Measurements from ENCODE around the gene SLC41A3.
A peak's percentile ranks its signal among the peaks of the same experiment; 100 is the strongest.
"Not testable (repeated sequence)": the region's sequence is repeated elsewhere in the genome, so short reads cannot be mapped to it uniquely, and the experiment has no call there.

The SLC41A3 gene

GRCh38 chr3:126056681-126057500 lies 27.0 kb downstream of the SLC41A3 start:
- no peak for FAIRE-seq
- DNase-seq (ENCODE audit: insufficient read length, low spot score): peak; percentile 24

DNA sequence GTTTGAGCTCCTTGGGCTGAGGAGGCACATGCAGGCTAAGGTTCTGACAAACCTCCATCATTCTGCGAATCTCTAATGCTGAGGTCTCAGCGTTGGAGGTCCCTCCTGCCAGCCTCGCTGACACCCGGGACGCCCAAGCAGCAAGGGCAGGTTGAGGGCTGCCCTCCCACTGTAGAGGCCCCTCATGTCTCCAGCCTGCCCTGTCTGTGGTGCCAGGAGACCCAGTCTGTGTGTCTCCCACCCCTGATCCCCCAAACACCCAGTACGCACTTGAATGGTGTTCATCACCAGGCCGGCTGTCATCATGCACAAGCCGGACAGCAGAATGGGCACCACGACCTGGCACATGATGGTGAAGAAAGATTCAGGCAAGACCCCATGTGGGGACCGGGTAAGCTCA lies 27.8 kb downstream of the SLC41A3 start:
- no peak for FAIRE-seq

GRCh38 chr3:126054870-126055269 lies 29.1 kb downstream of the SLC41A3 start:
- DNase-seq (ENCODE audit: insufficient read length, low spot score): no peak
- FAIRE-seq: no peak

More for the DNA sequence above, 27.8 kb downstream of the SLC41A3 start:
- no peak for DNase-seq (ENCODE audit: insufficient read length, low spot score)

- no peak for DNase-seq (ENCODE audit: insufficient read length, low spot score)
- no peak for FAIRE-seq
Observed at GRCh38 chr3:126053949-126054569, 29.9 kb downstream of the SLC41A3 start.

GRCh38 chr3:126053513-126053912 lies 30.4 kb downstream of the SLC41A3 start:
- DNase-seq (ENCODE audit: insufficient read length, low spot score) (no peak), FAIRE-seq (no peak)

- no peak for DNase-seq (ENCODE audit: insufficient read length, low spot score)
- no peak for FAIRE-seq
Observed at GRCh38 chr3:126052196-126053058, 31.5 kb downstream of the SLC41A3 start.

DNA sequence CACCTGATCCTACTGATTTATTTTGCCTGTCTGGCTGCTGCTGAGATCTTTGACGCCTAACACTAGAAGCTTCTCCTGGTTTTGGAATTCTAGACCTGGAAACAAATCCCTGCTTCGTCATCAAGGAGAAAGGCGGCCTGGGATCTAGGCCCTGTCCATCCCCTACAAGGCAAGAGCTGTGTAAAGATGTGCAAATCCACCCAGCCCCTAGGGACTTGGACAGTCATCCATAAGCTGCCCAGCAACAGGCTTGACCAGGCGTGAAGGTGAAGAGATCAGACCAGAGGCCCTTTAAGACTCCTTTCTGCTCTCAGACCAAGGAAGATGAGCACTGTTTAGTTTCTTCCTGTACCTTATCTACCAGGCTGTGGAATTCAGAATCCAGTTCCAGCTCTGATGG lies 32.2 kb downstream of the SLC41A3 start:
- DNase-seq (ENCODE audit: insufficient read length, low spot score): no peak
- FAIRE-seq: no peak

GRCh38 chr3:126051234-126051633 lies 32.7 kb downstream of the SLC41A3 start:
- no peak for FAIRE-seq

GRCh38 chr3:126050626-126051025 lies 33.3 kb downstream of the SLC41A3 start:
- FAIRE-seq (no peak), DNase-seq (ENCODE audit: insufficient read length, low spot score) (no peak)

More at GRCh38 chr3:126051234-126051633, 32.7 kb downstream of the SLC41A3 start:
- no peak for DNase-seq (ENCODE audit: insufficient read length, low spot score)

DNA sequence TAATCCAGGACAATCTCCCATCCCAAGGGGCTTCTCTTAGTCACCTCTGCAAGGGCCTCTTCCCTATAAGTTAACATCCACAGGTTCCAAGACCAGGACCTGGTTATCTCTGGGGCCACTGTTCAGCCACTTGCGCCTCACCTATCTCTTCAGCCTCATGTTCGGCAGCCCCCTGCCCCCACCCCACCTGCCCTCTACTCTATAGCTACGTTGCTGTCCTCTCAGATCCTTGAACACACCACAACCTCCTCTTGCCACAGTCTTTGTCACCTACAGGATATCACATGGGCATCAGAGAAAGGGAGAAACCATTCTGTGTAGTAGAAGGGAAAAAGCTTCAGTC lies 33.9 kb downstream of the SLC41A3 start:
- no peak for FAIRE-seq
- no peak for DNase-seq (ENCODE audit: insufficient read length, low spot score)

GRCh38 chr3:126049289-126050049 lies 34.5 kb downstream of the SLC41A3 start:
- DNase-seq (ENCODE audit: insufficient read length, low spot score) (no peak), FAIRE-seq (peak; percentile 20)

DNA sequence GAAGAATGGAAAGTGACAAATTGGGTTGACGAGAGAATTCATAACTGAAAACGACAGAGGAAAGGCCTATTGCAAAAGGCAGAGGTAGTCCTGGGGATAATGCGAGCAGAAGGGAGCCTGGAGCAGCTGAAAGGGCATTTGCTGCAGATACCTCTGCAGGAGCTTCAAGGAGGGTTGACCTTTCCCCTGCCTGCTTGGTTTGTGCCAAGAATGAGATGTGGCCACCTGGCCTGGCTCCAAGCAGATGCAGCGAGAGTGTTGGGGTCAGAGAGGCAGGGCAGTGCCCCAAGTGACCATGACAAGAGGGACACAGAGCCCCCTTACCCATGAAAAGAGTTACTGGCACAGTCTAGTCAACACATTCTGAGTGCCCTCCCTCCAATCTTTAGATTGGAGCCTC lies 43.5 kb downstream of the SLC41A3 start:
- no peak for FAIRE-seq

DNA sequence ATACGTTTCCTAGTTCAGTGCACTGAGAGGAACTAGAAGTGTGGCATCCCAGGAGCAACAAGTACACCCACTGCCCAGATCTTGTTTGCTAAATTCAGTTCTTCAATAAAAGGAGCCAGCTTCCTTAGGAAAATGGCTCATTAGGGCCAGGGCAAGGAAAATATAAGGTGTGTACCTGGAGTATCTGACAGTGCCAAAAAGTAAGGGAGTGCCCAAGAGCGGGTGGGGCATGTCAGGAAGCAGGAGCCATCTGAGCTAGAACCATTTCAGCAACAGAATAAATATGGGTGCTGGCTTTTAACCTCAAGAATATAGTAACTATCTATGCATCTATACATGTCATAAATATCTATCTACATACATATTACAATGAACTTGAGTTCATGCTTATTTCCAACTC lies 44.1 kb downstream of the SLC41A3 start:
- no peak for FAIRE-seq
- DNase-seq (ENCODE audit: insufficient read length, low spot score): no peak

More for the DNA sequence above, 43.5 kb downstream of the SLC41A3 start:
- no peak for DNase-seq (ENCODE audit: insufficient read length, low spot score)

GRCh38 chr3:126038791-126039190 lies 45.1 kb downstream of the SLC41A3 start:
- DNase-seq (ENCODE audit: insufficient read length, low spot score); FAIRE-seq: not testable (repeated sequence)

GRCh38 chr3:126036056-126036549 lies 47.8 kb downstream of the SLC41A3 start:
- DNase-seq (ENCODE audit: insufficient read length, low spot score) (no peak), FAIRE-seq (no peak)

GRCh38 chr3:126035362-126036050 lies 48.4 kb downstream of the SLC41A3 start:
- no peak for FAIRE-seq

DNA sequence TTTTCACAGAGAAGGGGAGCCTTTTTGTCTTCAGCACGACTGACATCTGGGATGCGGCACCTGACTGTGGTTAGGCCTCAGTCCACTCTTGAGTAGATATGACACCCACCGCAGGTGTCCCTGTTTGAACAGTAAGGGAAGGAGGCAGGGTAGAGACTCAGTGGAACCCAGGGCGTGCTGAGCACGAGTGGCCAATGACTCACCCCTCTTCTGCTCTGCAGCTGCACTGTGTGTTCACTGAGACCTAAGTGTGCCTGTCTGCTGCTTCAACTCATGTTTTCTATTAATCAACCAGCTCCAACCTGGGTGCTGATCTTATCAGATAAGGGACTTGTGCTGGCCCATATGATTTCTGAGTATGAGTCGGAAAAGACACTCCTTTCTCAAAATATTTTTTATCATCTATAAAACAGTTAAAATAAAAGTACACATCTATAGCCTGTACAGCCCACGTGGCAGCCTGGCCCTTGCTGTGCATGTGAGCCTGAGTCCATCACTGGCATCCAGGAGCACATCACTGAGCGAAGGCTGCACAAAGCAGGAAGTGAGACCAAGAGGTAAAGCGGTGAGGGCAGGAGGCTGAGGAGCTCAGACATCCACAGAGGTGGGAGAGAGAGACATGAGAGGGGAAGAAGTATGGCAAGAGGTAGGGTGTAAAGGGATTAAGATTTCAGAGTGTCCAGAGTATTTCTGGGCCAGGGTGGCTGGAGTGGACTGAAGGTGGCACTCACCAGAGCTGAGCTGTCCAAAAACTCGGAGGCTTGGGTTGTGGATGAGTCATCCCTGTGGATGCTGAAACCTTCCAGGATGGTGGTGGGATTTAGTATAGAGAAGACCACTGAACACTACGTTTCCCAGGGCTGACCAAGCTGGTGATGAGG lies 49.2 kb downstream of the SLC41A3 start:
- FAIRE-seq: no peak
- DNase-seq (ENCODE audit: insufficient read length, low spot score): no peak

More at GRCh38 chr3:126035362-126036050, 48.4 kb downstream of the SLC41A3 start:
- no peak for DNase-seq (ENCODE audit: insufficient read length, low spot score)

DNA sequence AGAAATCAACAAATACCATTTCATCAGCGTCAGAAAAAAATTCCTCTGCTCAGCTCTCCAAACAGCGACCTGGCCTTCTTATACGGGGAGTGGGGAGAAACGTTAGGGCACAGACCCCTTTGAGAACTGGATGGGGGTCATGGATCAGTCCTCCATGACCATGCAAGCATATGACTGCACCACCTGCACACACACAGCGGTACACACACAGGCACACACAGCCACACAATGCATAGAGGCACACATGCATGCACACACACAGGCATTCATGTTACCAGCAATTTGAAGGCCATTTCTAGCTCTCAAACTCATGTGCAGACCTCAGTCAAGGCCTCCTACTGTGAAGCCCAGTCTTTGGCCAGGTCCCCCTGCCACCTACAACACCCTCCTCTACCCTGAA lies 50.2 kb downstream of the SLC41A3 start:
- DNase-seq (ENCODE audit: insufficient read length, low spot score) (no peak), FAIRE-seq (no peak)

Measured in HTR-8/SVneo (cell line).